HL-60 (cell line): Measurements from ENCODE around the gene PLEKHJ1.

Experiments
- DNase-seq, 2 experiments: peaks; one replicate each; pipeline ENCODE4 v3.0.0-alpha.2; 2010 to 2020; ENCODE audit warnings: low read depth in 1 of 2, low spot score in 1 of 2
- H3K27ac ChIP-seq: fragments of 250-450 bp; sonication (Bioruptor Pico); replicated peaks from 2 replicates; pipeline ENCODE4 v1.5.1; 2020; ENCODE audit warnings: mild to moderate bottlenecking, moderate library complexity
- H3K27me3 ChIP-seq: fragments of 250-450 bp; sonication (Bioruptor Pico); 2 replicates; pipeline ENCODE4 v1.5.1; 2021; ENCODE audit warnings: mild to moderate bottlenecking, moderate library complexity; ENCODE audit not compliant: insufficient read depth, poor library complexity, severe bottlenecking
- H3K4me3 ChIP-seq: replicated peaks from 2 replicates; pipeline ENCODE4 v1.5.1; 2011; ENCODE audit warnings: mild to moderate bottlenecking, control low read depth, low read length; ENCODE audit not compliant: insufficient read depth
- GABPA ChIP-seq: IDR thresholded peaks from 2 replicates; pipeline ENCODE4 v1.6.1; 2012; ENCODE audit warnings: low read depth
- POLR2AphosphoS5 ChIP-seq: IDR thresholded peaks from 2 replicates; pipeline ENCODE4 v1.6.1; 2012; ENCODE audit warnings: low read depth
- SPI1 ChIP-seq: IDR thresholded peaks from 2 replicates; pipeline ENCODE4 v1.6.1; 2012; ENCODE audit warnings: low read depth, mild to moderate bottlenecking, borderline replicate concordance
- TF ChIP-seq, protein P1 (sequence below): IDR thresholded peaks from one replicate; pipeline ENCODE4 v1.5.1; 2011; ENCODE audit warnings: low read length, control low read depth, inconsistent platforms; ENCODE audit not compliant: insufficient read depth
- TF ChIP-seq, protein P2 (sequence below): IDR thresholded peaks from 2 replicates; pipeline ENCODE4 v1.6.1; 2012; ENCODE audit warnings: low read depth; ENCODE audit not compliant: insufficient replicate concordance

PLEKHJ1 gene

DNA sequence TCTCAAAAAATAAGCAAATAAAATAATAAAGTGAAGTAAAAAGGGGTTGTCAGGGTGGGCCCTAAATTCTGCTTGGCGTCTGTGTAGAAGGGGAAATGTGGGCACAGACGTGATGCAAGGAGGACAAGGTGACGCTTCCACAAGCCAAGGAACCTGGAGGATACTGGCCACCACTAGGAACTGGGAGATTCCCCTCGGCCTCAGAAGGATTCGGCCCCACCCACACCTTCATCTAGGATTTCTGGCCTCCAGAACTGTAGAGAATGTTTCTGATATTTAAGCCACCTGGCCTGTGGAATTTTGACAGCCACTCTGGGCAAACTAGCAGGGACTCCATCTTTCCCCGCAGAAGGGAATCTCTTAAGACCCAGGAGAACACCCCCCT, 1.1 kb downstream of the PLEKHJ1 start:
- DNase-seq: no peak
- no peaks in the 10 kb centered on the region for H3K27me3 ChIP-seq
- no peak for TF ChIP-seq GABPA
- no peak for TF ChIP-seq POLR2AphosphoS5
- TF ChIP-seq, protein P1, sequence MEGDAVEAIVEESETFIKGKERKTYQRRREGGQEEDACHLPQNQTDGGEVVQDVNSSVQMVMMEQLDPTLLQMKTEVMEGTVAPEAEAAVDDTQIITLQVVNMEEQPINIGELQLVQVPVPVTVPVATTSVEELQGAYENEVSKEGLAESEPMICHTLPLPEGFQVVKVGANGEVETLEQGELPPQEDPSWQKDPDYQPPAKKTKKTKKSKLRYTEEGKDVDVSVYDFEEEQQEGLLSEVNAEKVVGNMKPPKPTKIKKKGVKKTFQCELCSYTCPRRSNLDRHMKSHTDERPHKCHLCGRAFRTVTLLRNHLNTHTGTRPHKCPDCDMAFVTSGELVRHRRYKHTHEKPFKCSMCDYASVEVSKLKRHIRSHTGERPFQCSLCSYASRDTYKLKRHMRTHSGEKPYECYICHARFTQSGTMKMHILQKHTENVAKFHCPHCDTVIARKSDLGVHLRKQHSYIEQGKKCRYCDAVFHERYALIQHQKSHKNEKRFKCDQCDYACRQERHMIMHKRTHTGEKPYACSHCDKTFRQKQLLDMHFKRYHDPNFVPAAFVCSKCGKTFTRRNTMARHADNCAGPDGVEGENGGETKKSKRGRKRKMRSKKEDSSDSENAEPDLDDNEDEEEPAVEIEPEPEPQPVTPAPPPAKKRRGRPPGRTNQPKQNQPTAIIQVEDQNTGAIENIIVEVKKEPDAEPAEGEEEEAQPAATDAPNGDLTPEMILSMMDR: no peak
- TF ChIP-seq SPI1: no peak
- TF ChIP-seq, protein P2, sequence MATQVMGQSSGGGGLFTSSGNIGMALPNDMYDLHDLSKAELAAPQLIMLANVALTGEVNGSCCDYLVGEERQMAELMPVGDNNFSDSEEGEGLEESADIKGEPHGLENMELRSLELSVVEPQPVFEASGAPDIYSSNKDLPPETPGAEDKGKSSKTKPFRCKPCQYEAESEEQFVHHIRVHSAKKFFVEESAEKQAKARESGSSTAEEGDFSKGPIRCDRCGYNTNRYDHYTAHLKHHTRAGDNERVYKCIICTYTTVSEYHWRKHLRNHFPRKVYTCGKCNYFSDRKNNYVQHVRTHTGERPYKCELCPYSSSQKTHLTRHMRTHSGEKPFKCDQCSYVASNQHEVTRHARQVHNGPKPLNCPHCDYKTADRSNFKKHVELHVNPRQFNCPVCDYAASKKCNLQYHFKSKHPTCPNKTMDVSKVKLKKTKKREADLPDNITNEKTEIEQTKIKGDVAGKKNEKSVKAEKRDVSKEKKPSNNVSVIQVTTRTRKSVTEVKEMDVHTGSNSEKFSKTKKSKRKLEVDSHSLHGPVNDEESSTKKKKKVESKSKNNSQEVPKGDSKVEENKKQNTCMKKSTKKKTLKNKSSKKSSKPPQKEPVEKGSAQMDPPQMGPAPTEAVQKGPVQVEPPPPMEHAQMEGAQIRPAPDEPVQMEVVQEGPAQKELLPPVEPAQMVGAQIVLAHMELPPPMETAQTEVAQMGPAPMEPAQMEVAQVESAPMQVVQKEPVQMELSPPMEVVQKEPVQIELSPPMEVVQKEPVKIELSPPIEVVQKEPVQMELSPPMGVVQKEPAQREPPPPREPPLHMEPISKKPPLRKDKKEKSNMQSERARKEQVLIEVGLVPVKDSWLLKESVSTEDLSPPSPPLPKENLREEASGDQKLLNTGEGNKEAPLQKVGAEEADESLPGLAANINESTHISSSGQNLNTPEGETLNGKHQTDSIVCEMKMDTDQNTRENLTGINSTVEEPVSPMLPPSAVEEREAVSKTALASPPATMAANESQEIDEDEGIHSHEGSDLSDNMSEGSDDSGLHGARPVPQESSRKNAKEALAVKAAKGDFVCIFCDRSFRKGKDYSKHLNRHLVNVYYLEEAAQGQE: no peak
- peak overlapping the region; percentile 98 for H3K27ac ChIP-seq
- peak overlapping the region; percentile 78 for H3K4me3 ChIP-seq

DNA sequence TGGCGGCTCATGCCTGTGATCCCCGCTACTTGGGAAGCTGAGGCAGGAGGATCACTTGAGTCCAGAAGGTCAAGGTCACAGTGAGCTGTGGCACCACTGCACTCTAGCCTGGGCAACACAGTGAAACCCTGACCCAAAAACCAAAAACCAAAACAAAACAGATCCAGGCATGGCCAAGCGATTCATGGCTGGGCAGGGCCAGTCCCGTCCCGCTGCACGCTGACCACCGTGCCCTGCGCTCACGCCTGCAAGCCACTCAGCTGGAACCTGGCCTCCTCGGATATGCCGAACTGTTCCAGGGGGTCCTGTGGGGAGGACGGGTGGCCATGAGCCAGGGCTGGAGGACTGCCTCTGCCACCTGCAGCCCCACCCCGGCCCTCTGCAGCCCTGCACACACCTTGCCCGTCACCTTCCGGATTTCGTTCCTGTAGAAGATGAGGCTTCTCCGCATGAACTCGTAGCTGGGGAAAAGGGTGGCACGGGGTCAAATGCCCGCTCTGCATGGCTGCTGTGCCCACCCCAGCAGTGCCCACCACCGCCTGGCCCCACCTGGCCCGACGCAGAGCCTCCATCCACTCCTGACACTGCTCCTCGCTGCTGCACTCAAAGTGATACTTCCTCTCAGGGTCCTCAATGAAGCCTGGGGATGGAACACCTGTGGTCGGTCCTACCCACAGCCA, 2.4 kb downstream of the PLEKHJ1 start:
- no peaks in the 10 kb centered on the region for H3K27me3 ChIP-seq
- H3K27ac ChIP-seq: no peak overlapping the region
- no peak for DNase-seq
- H3K4me3 ChIP-seq: no peak overlapping the region
- TF ChIP-seq SPI1: no peak
- TF ChIP-seq, protein P1: no peak
- TF ChIP-seq, protein P2: no peak
- no peak for TF ChIP-seq POLR2AphosphoS5
- no peak for TF ChIP-seq GABPA

DNA sequence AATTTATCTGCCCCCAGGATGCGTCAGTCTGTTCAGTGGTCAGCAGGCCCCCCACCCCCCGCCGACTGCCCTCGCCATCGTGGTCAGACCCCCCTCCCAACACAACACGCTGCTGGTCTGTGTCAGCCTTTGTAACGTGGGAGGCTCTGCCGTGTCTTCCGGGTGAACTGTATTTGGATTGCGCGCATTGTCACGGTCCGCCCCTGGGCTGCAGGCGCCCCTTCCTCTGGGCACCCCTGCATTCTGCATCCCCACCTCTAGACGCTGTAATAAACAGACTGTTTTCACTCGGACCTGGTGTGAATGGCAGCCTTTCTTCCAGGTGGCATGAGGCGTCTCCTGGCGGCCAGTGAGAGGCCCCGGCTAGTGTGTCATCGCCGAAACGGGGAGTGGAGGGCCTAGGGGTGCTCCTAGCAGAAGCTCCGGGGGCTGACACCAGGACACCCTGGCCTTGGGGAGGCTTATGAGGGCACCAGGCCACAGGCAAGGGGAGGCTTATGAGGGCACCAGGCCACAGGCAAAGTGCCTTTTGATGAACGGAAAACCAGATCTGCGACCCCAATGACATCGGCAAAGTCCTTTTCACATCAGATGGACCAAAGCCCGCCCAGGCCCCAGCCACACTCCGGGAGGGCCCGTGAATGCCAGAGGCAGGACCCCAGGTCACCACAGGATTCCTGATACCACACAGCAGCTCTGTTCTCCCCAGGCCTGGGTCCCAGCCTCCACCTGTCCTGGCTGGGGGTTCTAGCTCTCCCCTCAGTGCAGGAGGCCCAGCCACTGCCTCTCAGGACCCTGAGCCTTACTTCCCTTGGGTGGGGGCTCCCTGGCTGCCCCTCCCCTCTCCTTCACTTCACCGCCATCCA, 3.6 kb downstream of the PLEKHJ1 start:
- no peak overlapping the region for H3K27ac ChIP-seq
- TF ChIP-seq, protein P2: no peak
- TF ChIP-seq, protein P1: no peak
- no peak for TF ChIP-seq SPI1
- TF ChIP-seq POLR2AphosphoS5: no peak
- TF ChIP-seq GABPA: no peak
- no peak overlapping the region for H3K4me3 ChIP-seq
- no peak for DNase-seq
- no peaks in the 10 kb centered on the region for H3K27me3 ChIP-seq
